ENCODE results near the gene GALNT17. TPM values are rescaled to one million over a fixed set of nuclear protein-coding genes. Genes with fewer than 3 reads are reported as not detected.
"Not testable (repeated sequence)": the region's sequence is repeated elsewhere in the genome, so short reads cannot be mapped to it uniquely, and the experiment has no call there.

The GALNT17 gene
- total RNA-seq, 1 experiment from 2014 or later: not detected

GRCh38 chr7:71255537-71256178 lies 123.7 kb downstream of the GALNT17 start:
- Mint-ChIP-seq H3K4me1 (ENCODE audit: insufficient read depth, unreplicated experiment) (no peaks in the 10 kb centered on the region), H3K4me3 (ENCODE audit: unreplicated experiment) (no peak overlapping the region), H3K27ac (ENCODE audit: low read depth, unreplicated experiment) (no peak overlapping the region), H3K9me3 (ENCODE audit: unreplicated experiment) (peaks cover 21% of the 10 kb centered on the region), H3K27me3 (ENCODE audit: insufficient read depth, unreplicated experiment) (no peaks in the 10 kb centered on the region), H3K36me3 (ENCODE audit: insufficient read depth, unreplicated experiment) (no peaks in the 10 kb centered on the region)
- ChIA-PET CTCF (no interaction called here), POLR2A (no interaction called here)
- BruUV-seq (replicated peaks): no TSS peak
- intact Hi-C loops (cut with micrococcal nuclease): no loop called here
- no peak for DNase-seq (ENCODE audit: unreplicated experiment)
- no peak for TF ChIP-seq CTCF (IDR thresholded peaks at IDR 0.05; ENCODE audit: unreplicated experiment)

- no peaks in the 10 kb centered on the region for H3K36me3 Mint-ChIP-seq (ENCODE audit: insufficient read depth, unreplicated experiment)
- POLR2A ChIA-PET: no interaction called here
- TF ChIP-seq CTCF (IDR thresholded peaks at IDR 0.05; ENCODE audit: unreplicated experiment): no peak
- intact Hi-C loops (cut with micrococcal nuclease): no loop called here
- H3K27ac Mint-ChIP-seq (ENCODE audit: low read depth, unreplicated experiment): no peak overlapping the region
- CTCF ChIA-PET: no interaction called here
- no peak overlapping the region for H3K4me3 Mint-ChIP-seq (ENCODE audit: unreplicated experiment)
- peaks cover 18% of the 10 kb centered on the region for H3K9me3 Mint-ChIP-seq (ENCODE audit: unreplicated experiment)
- H3K4me1 Mint-ChIP-seq (ENCODE audit: insufficient read depth, unreplicated experiment): no peaks in the 10 kb centered on the region
- DNase-seq (ENCODE audit: unreplicated experiment): no peak
- no peaks in the 10 kb centered on the region for H3K27me3 Mint-ChIP-seq (ENCODE audit: insufficient read depth, unreplicated experiment)
- BruUV-seq (replicated peaks): no TSS peak
Observed at GRCh38 chr7:71261066-71261465, 129.1 kb downstream of the GALNT17 start.

- peaks cover 24% of the 10 kb centered on the region for H3K9me3 Mint-ChIP-seq (ENCODE audit: unreplicated experiment)
- H3K27me3 Mint-ChIP-seq (ENCODE audit: insufficient read depth, unreplicated experiment); H3K4me1 Mint-ChIP-seq (ENCODE audit: insufficient read depth, unreplicated experiment); DNase-seq (ENCODE audit: unreplicated experiment); POLR2A ChIA-PET; intact Hi-C loops (cut with micrococcal nuclease); H3K27ac Mint-ChIP-seq (ENCODE audit: low read depth, unreplicated experiment); BruUV-seq (replicated peaks); H3K4me3 Mint-ChIP-seq (ENCODE audit: unreplicated experiment); H3K36me3 Mint-ChIP-seq (ENCODE audit: insufficient read depth, unreplicated experiment): not testable (repeated sequence)
- CTCF ChIA-PET: interaction anchor here (0.7 kb wide), 2 partner anchors 10 to 144 kb away, joined by 3 read pairs; no protein-coding TSS in a partner anchor
Observed at GRCh38 chr7:71262834-71263233, 130.9 kb downstream of the GALNT17 start.

- CTCF ChIA-PET: no interaction called here
- DNase-seq (ENCODE audit: unreplicated experiment): no peak
- no peak overlapping the region for H3K4me3 Mint-ChIP-seq (ENCODE audit: unreplicated experiment)
- TF ChIP-seq CTCF (IDR thresholded peaks at IDR 0.05; ENCODE audit: unreplicated experiment): no peak
- H3K27me3 Mint-ChIP-seq (ENCODE audit: insufficient read depth, unreplicated experiment): no peaks in the 10 kb centered on the region
- no TSS peak for BruUV-seq (replicated peaks)
- POLR2A ChIA-PET: no interaction called here
- H3K9me3 Mint-ChIP-seq (ENCODE audit: unreplicated experiment): peaks cover 24% of the 10 kb centered on the region
- no peak overlapping the region for H3K27ac Mint-ChIP-seq (ENCODE audit: low read depth, unreplicated experiment)
- intact Hi-C loops (cut with micrococcal nuclease): no loop called here
- H3K4me1 Mint-ChIP-seq (ENCODE audit: insufficient read depth, unreplicated experiment): no peaks in the 10 kb centered on the region
- H3K36me3 Mint-ChIP-seq (ENCODE audit: insufficient read depth, unreplicated experiment): no peaks in the 10 kb centered on the region
Observed at GRCh38 chr7:71264005-71264404, 132.1 kb downstream of the GALNT17 start.

GRCh38 chr7:71266912-71267311 lies 135.0 kb downstream of the GALNT17 start:
- POLR2A ChIA-PET: no interaction called here
- CTCF ChIA-PET: no interaction called here
- BruUV-seq (replicated peaks): no TSS peak
- H3K36me3 Mint-ChIP-seq (ENCODE audit: insufficient read depth, unreplicated experiment): no peaks in the 10 kb centered on the region
- intact Hi-C loops (cut with micrococcal nuclease): no loop called here
- no peak for DNase-seq (ENCODE audit: unreplicated experiment)
- no peak overlapping the region for H3K4me3 Mint-ChIP-seq (ENCODE audit: unreplicated experiment)
- H3K27ac Mint-ChIP-seq (ENCODE audit: low read depth, unreplicated experiment): no peak overlapping the region
- H3K9me3 Mint-ChIP-seq (ENCODE audit: unreplicated experiment): peaks cover 32% of the 10 kb centered on the region
- no peaks in the 10 kb centered on the region for H3K27me3 Mint-ChIP-seq (ENCODE audit: insufficient read depth, unreplicated experiment)
- H3K4me1 Mint-ChIP-seq (ENCODE audit: insufficient read depth, unreplicated experiment): no peaks in the 10 kb centered on the region
- no peak for TF ChIP-seq CTCF (IDR thresholded peaks at IDR 0.05; ENCODE audit: unreplicated experiment)

Data from MCF 10A (cell line).